WI38 (cell line): ENCODE results near the gene AKNA.

ENCODE experiments used
- H3K4me3 ChIP-seq: 2 replicates; pipeline ENCODE4 v1.5.1; 2011; ENCODE audit warnings: low read depth, mild to moderate bottlenecking, control low read depth, low read length
- TF ChIP-seq, protein P1 (sequence below): IDR thresholded peaks from 2 replicates; pipeline ENCODE4 v1.5.1; 2012; ENCODE audit warnings: low read depth, mild to moderate bottlenecking, control low read depth, low read length

AKNA gene

GRCh38 chr9:114318416-114318815 is 69.4 kb downstream of the AKNA start:
- TF ChIP-seq, protein P1, sequence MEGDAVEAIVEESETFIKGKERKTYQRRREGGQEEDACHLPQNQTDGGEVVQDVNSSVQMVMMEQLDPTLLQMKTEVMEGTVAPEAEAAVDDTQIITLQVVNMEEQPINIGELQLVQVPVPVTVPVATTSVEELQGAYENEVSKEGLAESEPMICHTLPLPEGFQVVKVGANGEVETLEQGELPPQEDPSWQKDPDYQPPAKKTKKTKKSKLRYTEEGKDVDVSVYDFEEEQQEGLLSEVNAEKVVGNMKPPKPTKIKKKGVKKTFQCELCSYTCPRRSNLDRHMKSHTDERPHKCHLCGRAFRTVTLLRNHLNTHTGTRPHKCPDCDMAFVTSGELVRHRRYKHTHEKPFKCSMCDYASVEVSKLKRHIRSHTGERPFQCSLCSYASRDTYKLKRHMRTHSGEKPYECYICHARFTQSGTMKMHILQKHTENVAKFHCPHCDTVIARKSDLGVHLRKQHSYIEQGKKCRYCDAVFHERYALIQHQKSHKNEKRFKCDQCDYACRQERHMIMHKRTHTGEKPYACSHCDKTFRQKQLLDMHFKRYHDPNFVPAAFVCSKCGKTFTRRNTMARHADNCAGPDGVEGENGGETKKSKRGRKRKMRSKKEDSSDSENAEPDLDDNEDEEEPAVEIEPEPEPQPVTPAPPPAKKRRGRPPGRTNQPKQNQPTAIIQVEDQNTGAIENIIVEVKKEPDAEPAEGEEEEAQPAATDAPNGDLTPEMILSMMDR = no peak
- no peak overlapping the region for H3K4me3 ChIP-seq

GRCh38 chr9:114317665-114318357 is 70.0 kb downstream of the AKNA start:
- no peak overlapping the region for H3K4me3 ChIP-seq
- TF ChIP-seq, protein P1 = no peak

DNA sequence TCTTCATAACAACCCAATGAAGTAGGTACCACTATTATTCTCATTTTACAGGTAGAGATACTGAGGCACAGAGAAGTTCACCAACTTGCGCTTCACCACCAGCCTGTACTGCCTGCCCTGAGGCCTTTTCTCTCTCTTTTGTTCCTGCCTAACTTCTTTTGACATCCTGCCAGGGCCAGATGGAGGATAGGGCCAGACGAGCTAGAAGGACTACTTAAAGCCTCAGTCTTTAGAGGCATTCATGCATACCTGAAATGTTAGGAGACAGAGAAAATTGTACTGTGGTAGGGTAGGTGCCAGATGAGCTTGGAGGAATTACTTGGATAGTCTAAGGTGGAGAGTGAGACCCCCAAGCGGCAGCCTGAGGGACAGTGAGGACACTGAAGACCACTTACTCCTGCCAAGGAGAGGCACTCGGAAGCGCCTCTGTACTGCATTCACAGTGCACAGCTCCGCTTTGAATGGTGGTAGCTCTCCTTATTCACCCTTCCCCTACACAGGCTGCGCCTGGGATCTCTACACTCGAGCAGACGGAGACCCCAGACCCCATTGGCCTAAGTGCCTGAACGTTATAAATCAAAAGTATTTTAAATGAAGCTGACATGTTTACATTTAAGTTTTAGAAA is 71.1 kb downstream of the AKNA start:
- H3K4me3 ChIP-seq = no peak overlapping the region
- TF ChIP-seq, protein P1 = no peak

DNA sequence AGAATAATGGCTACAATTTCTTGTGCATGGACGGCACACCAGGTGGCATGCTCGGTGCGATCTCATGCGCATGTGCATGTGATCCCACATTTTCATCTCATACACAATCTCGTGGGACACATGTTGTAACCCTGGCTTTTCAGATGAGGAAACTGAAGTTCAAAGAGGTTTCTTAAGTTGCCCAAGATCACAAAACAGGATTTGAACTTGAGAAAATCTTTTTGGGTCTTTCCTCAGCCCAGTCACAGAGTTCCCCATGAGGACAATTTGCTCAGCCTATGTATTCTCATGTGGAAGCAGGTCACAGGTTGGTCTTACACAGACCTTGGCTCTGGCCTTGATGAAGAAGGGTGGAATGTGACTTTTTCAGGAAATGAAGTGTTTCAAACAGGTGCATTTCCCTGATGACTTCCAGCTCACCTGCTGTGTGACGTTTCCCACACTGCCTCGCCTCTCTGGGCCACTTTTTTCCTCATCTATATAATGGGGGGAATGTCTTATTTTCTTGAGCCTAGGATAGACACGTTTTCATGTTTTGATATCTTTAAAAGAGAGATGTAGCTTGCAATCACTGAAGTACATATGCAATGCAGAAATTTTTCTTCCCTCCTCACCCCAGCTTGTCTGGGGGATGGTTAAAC is 71.9 kb downstream of the AKNA start:
- TF ChIP-seq, protein P1 = no peak
- H3K4me3 ChIP-seq = no peak overlapping the region

- TF ChIP-seq, protein P1 = no peak
- no peak overlapping the region for H3K4me3 ChIP-seq
Measured at GRCh38 chr9:114314881-114315722, 72.7 kb downstream of the AKNA start.

DNA sequence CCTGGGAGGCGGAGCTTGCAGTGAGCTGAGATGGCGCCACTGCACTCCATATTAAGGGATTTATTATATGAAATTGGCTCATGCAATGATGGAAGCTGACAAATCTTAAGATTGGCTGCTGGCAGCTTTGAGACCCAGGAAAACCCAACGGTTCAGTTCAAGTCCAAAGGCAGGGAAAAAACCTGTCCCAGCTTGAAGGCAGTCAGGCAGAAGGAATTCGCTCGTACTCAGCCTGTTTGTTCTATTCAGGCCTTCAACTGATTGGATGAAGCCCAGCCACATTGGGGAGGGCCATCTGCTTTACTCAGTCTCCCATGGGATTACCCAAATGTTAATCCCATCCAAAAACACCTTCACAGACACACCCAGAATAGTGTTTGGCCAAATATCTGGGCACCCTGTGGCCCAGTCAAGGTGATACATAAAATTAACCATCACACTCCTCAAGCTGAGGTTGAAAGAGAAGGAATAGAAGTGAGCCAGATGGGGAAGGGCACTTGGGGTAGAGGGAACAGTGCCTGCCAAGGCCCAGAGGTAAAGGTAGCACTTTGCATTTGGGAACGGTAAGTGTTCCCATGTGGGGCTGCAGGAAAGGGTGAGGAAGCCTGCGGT is 73.4 kb downstream of the AKNA start:
- no peak overlapping the region for H3K4me3 ChIP-seq
- TF ChIP-seq, protein P1 = no peak
